OCI-LY3 (cell line): ENCODE data around the gene EDRF1.

Experiments
- CTCF ChIP-seq: fragments of 200-600, 300-600 bp; sonication (generic); IDR thresholded peaks from 2 replicates; pipeline ENCODE4 v1.5.1; 2014; ENCODE audit warnings: antibody characterized with exemption, low read length, low read depth
- EZH2phosphoT487 ChIP-seq: fragments of 200-600 bp; shearing (Covaris generic); IDR thresholded peaks from 2 replicates; pipeline ENCODE4 v1.6.1; 2018; ENCODE audit warnings: antibody characterized with exemption, mixed run types, low read depth

- TF ChIP-seq CTCF (no peak), EZH2phosphoT487 (no peak)
Observed at GRCh38 chr10:125756853-125757487, 37.5 kb downstream of the EDRF1 start.
